PC-9 (cell line): ENCODE results near the gene NOX5.

Experiments used
- CTCF ChIP-seq: fragments of 200-600 bp; sonication (generic); conservative IDR thresholded peaks from 2 replicates; pipeline ENCODE4 v1.6.1; 2017; ENCODE audit warnings: mixed run types, antibody characterized with exemption, mild to moderate bottlenecking, moderate library complexity
- EZH2 ChIP-seq: fragments of 200-600 bp; sonication (generic); IDR thresholded peaks from 2 replicates; pipeline ENCODE4 v1.8.0; 2017; ENCODE audit warnings: antibody characterized with exemption, low read depth

GRCh38 chr15:69031013-69032001, 16.8 kb downstream of the NOX5 start:
- TF ChIP-seq CTCF: peak; percentile 44; the same call in 1 of the 2 replicates
- TF ChIP-seq EZH2: no peak
